Hematopoietic multipotent progenitor cell treated with erythropoietin and hydrocortisone succinate and interleukin-3 and kit ligand, for 6 days (in vitro differentiated cells): ENCODE data around the gene PLXNA4.

Experiments used
- DNase-seq: peaks from one replicate; pipeline ENCODE4 v3.0.0-alpha.2; 2015

Gene PLXNA4

DNA sequence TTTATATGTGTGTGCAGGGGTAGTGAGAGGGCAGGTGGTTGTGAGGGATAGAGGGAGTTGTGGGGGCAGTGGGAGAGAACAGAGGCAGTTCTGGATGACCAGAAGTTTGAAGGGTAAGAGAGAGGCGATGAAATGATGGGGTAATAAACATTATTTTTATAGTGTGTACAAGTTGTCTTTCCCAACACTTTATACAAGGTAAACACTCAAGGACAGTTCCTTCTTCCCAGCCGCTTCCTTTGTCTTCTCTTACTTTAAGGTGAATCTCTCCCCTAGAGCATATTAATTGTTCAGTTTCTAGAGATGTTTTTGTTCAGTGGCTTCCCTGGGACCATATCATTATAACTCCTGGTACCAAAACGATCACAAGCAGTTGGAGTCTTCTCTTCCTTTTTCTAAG is 475.8 kb downstream of the PLXNA4 start:
- DNase-seq, result no peak

- no peak for DNase-seq
Observed at GRCh38 chr7:132099163-132099562, 477.1 kb downstream of the PLXNA4 start.

GRCh38 chr7:132098327-132098726 is 477.9 kb downstream of the PLXNA4 start:
- no peak for DNase-seq

GRCh38 chr7:132097550-132098134 is 478.6 kb downstream of the PLXNA4 start:
- no peak for DNase-seq

DNA sequence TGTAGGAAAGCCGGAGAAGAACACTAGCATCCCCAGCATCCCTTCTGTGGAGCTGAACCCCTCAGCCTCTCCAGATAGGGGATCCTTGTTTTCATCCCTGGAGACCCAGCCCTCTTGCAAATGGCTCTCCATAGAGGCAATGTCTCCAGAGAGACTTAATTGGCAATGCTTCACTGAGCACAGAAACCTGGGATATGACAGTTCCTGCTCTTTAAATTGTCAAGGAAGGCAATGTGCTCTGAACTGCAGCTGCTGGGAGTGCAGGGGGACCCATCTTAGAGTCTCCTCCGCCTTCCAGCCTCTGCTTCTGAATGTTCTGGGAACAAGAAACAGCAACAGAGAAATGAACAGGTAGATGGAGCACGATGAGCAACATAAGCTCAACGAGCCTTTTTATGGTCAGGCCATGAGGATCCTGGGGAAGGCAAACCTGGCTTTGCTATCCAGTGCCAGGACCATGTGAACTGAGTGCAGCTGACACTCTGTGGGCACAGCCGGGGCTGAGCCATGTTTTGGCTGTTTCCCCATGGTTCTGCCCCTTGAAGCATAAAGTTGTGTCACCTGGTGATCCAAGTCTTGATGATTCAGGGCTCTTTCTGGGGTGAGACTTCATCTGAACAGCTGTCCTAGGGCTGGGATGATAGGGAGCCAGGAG is 481.0 kb downstream of the PLXNA4 start:
- DNase-seq, result no peak

DNA sequence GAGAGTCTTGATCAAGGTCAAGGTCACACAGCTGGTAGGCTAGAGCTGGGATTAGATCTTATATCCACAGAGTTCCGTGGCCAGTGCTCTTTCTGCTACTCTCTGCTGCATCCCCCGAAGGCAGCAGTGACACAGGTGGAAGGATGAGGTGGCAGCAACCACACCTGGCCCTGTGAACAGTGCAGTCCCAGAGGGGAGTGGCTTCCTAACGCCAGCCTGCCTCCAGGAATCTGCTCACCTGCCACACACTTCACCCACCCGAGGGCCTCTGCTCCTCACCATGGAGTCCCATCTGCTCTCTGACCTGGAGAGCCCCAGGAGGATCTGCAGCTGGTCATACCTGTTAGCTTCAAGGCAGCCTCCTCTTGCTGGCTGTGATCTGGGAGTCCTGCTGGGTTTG is 484.2 kb downstream of the PLXNA4 start:
- DNase-seq, result no peak

DNA sequence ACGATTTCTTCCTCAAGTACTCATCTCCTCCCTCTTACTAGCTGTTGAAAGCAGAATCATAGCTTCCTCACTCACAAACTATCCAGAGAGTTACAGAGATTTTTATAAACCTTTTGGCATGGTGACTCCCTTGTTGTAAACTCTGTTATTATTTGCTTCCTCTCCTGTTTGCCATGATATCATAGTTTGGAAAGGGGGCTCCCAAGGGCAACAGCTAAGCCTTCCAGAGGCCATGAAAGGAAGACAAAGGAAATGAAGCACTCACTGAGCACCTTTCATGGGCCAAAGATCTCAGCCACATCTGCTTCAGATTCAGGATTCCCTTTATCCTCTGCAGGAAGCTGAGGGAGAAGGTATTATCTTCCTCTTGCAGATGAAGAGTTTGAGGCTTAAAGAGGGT is 484.6 kb downstream of the PLXNA4 start:
- no peak for DNase-seq

DNA sequence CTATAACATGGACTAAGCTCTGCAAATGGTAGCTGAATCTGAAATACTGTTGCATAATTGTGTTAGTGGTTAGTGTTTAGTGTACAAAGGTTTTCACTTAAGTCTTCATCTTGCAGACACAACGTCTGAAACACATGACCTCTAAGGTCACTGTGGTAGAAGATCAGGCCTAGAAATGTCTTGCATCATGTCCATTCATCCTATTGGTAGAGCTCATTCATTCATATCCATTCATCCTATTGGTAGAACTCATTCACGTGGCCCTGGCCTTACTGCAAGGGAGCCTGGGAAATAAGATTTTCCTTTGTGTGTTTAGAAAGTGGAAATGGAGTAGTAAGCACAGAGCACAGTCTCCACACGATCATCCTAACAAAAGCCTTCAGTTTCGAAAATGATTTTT is 485.8 kb downstream of the PLXNA4 start:
- DNase-seq, result no peak

- no peak for DNase-seq
Observed at GRCh38 chr7:132089356-132089755, 486.9 kb downstream of the PLXNA4 start.

GRCh38 chr7:132087421-132087820 is 488.8 kb downstream of the PLXNA4 start:
- DNase-seq, result no peak

DNA sequence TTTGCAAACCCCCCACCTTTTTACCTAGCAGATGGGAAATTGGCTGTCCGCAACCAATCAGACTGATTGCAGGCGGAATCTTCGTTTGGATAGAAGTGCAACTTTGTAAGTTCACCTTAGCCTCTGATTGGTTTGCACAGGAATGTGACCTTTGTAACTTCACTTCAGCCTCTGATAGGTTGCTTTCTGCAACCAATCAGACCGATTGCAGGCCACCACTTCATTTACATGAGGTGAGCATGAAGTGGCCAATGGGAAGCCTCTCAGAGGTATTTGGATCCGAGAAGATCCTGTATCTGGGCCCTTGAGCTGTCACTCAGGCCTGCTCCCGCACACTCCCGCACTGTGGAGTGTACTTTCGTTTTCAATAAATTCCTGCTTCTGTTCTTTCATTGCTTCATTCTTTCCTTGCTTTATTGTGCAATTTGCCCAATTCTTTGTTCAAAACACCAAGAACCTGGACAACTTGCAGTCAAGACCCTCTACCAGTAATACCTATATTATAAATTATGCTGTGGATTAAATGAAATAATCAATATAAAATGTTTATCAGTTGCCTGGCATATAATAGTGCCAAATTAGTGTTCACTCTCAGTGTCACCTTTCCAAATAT is 491.4 kb downstream of the PLXNA4 start:
- no peak for DNase-seq

DNA sequence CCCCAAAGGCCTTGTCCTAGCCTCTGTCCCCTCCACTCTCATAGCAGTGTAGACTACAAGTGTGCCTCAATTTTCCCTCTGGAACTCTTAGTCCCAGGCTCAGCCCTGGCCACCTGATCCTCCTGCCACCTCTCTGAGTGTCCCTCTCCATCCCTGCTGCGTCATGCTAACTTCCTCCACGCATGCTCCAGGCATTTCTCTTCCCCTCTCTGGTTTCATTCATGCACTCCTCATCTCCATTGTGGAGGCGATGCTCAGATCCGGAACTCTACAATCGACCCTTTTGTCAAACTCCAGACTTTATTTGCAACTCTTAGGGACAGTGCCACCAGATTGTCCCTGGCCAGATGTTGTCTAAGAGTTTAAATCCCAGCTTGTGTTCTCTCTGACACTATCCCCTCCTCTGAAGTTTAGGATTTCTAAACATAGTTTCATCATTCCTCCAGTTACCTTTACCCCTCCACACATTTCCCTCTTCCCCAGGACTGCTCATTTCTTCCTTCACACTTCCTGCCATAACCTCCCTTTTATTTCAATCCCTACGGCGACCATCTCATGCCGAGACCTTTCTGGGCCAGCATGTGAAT is 492.6 kb downstream of the PLXNA4 start:
- no peak for DNase-seq

DNA sequence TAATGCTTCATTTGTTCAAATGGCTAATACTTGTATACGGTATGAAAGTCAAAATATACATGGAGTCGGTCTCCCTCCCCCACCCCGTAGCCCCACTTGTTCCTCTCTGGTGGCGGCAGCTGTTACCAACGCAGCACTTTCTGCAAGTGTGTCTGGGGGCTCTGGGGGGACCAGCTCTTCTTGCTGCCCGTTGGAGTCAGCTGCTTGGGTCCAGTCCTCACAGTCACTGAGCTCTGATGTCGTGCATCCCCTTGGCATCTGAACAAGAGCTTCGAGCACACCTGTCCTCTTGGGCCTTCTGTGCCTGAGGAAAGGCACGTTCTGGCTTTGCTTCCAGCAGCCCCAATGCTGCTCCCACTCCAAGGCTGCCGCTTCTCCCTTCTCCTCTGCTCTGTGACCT is 493.1 kb downstream of the PLXNA4 start:
- no peak for DNase-seq

DNA sequence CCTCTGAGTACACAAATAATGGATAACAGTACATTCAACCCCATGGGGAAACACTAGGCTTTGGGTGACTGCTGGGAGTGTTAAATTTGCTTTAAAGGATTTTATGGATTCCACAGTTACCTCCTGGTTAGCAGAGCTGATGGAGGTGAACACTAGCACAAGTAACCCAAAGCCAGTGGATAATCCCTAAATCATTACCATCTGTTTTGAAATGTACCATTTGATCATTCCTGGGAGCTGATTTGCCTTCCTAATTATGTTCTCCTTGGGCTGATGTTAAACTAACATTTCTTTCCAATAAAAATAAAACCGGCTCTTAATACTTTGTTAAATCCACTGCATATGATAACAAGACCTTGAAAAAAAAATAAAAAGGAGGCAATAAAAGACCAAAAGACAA is 493.9 kb downstream of the PLXNA4 start:
- DNase-seq, result no peak

GRCh38 chr7:132081686-132082085 is 494.6 kb downstream of the PLXNA4 start:
- DNase-seq, result no peak

GRCh38 chr7:132080967-132081668 is 495.2 kb downstream of the PLXNA4 start:
- DNase-seq, result no peak

DNA sequence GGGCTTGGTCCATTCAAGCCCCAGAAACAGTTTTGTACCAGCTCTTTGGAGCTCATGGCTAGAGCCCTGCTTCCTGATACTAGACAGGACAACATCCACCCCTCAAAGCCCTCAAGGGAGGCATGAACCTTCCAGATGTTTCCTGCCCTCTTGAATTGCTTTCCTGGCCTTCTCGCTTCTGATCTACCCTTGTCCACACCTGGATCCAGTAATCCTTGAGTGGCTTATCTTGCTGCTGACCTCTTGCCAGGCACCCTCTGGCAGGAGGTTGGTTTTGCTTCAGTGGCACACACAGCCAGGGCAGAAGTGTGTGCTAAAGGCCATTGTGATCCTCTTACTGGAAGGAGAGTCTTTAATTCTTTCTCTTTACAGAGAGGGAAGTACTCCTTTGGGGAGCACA is 495.8 kb downstream of the PLXNA4 start:
- DNase-seq, result no peak

DNA sequence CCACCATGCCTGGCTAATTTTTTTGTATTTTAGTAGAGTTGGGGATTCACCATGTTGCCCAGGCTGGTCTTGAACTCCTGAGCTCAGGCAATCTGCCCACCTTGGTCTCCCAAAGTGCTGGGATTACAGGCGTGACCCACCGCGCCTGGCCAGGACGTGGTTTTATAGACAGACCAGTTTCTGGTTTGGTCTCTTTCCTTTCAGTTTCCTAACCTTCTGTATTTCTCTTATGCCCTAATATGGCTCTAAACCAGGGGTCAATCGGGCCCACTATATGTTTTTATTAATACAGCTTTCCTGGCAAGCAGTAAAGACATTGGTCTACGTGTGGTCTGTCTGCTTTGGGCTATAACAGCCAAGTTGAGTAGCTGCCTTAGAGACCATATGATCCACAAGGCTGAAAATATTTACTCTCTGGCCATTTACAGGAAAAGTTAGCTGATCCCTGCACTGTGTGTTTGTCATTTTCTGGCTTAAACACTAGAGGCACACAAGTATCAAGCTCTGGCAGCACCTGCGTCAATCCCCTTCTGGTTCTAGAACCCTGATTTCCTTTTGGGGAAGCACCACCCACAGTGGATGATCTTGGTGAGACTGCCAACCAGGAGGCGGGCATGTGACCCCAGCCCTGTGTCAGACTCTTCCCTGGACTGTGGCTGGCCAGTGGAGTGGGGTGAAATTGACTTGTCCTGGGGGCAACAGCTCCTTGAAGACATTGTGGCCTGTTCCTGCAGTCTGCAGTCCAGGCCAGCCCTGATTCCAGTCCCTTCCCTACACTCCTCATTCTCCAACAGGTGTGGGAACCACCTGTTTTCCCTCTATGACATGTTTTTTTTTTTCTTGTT is 497.2 kb downstream of the PLXNA4 start:
- DNase-seq, result no peak

DNA sequence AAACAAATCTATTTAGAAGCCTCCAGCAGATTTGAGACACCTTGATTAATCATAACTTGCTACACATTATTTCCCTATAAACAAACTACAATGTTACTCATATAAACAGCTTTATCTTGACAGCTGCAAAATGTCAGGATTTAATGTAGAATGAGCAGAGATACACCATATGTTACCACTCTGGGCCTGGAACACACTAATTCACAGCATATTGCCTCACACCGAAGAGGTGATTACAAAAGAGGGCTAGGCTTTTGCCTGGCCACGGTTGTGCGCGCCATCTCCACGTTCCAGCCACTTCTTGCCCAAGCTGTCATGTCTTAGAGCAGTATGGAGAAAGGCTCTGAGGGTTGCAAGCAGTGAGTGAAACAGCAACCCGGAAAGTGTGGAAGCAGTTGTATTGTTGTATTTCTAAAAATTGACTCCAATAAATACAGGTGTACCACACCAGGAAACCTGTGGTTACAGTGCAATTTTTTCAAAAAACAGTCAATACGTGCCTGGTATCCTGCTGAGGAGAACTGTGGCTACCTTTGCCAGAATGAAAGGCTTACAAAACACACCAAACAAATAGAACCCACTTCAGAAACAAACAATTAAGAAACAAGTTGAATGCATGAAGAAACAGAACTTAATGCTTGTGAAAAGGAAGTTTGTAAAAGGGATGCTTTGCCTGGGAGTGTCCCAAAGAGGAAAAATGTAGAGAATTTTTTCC is 498.1 kb downstream of the PLXNA4 start:
- DNase-seq, result no peak

DNA sequence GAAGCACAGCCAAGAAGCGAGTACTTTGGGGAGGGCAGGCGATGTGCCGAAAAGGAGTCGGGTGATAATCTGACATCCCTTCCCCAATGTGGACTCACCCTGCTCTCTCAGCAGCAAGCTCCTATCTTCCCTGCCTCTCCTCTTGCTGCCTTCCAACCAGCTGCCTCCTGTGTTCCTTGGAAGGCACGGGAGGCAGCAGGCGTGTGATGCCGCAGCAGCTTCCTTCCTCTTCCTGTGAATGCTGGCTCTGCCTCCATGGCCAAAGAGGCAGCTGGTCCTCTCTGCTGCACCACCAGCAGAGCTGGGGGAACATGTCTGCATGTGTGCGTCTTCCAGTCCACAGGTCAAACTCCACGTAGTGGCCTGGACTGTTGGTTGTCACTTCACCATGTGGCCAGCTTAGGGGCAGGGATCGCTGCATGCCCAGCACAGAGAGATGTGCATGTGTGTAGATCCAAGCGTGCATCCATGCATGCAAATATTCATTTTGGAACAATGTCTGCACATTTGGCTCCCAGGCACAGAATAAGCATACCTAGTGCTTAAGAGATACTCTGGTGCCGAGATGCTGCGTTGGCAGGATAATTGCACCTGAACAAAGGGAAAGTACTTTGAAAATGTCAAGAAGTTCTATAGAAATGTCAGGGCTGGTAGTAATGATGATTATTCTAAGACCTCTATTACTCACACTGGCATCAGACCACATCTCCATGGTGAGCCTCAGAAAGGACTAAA is 499.8 kb downstream of the PLXNA4 start:
- DNase-seq, result no peak

- no peak for DNase-seq
Observed at GRCh38 chr7:132075515-132075914, 500.8 kb downstream of the PLXNA4 start.
